ENCODE data around the gene ROR1. TPM values are rescaled to one million over a fixed set of nuclear protein-coding genes. Genes with fewer than 3 reads are reported as not detected.

Gene ROR1
- total and polyA plus RNA-seq, 2 donors (not counting 3 experiments of a cell fraction or from before 2014, with no cell fraction given) = 2.6 to 3.5 TPM

DNA sequence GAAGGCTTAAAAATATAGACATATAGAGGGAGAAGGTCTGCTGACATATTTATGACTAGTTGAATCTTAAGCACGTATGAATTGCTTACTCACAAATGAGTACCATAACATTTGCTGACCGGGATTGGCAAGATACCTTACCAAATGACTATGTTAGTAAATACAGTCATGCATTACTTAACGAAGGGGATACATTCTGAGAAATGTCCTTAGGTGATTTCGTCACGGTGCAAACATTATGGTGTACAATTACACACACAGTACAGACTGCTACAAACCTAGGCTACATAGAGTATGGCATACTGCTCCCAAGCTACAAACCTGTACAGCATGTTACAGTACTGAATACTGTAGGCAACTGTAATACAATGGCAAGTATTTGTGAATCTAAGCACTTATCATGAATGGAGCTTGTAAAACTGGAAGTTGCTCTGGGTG is 410.2 kb downstream of the ROR1 start:
- dilution Hi-C loops (cut with MboI; ENCODE audit: extremely low pct_ligation_motif_present, low sequenced_read_pairs) (no loop called here), intact Hi-C loops (cut with micrococcal nuclease) (no loop called here)
- no peaks in the 10 kb centered on the region for H4K20me1 ChIP-seq (replicated peaks; ENCODE audit: control insufficient read depth, extremely low read depth, insufficient read depth, low read length)
- H3K9me3 ChIP-seq (replicated peaks; ENCODE audit: control insufficient read depth, insufficient read depth, low read length) = no peaks in the 10 kb centered on the region
- H3K4me2 ChIP-seq (ENCODE audit: insufficient read depth, low read length) = no peak overlapping the region
- DNase-seq (ENCODE audit: low read depth, low spot score) (no peak), FAIRE-seq (no peak)
- ChIA-PET CTCF (interaction anchor here (0.7 to 1.5 kb wide), 3 partner anchors 46 to 539 kb away, joined by 3 to 4 read pairs (median 4); no protein-coding TSS in a partner anchor), POLR2A (no interaction called here)
- H3K9me1 ChIP-seq (replicated peaks; ENCODE audit: control insufficient read depth, extremely low read depth, insufficient read depth, low read length) = no peaks in the 10 kb centered on the region
- H2AFZ ChIP-seq (ENCODE audit: low read depth, low read length) = no peak overlapping the region
- no peak overlapping the region for H3K9ac ChIP-seq (replicated peaks; ENCODE audit: extremely low read depth, insufficient read depth, low read length)
- no peaks in the 10 kb centered on the region for H3K36me3 ChIP-seq (ENCODE audit: control insufficient read depth in 2 of 2, extremely low read depth in 1 of 2, insufficient read depth in 2 of 2, low read length in 2 of 2)
- TF ChIP-seq, protein P1, sequence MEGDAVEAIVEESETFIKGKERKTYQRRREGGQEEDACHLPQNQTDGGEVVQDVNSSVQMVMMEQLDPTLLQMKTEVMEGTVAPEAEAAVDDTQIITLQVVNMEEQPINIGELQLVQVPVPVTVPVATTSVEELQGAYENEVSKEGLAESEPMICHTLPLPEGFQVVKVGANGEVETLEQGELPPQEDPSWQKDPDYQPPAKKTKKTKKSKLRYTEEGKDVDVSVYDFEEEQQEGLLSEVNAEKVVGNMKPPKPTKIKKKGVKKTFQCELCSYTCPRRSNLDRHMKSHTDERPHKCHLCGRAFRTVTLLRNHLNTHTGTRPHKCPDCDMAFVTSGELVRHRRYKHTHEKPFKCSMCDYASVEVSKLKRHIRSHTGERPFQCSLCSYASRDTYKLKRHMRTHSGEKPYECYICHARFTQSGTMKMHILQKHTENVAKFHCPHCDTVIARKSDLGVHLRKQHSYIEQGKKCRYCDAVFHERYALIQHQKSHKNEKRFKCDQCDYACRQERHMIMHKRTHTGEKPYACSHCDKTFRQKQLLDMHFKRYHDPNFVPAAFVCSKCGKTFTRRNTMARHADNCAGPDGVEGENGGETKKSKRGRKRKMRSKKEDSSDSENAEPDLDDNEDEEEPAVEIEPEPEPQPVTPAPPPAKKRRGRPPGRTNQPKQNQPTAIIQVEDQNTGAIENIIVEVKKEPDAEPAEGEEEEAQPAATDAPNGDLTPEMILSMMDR (IDR thresholded peaks at IDR 0.05; ENCODE audit: extremely low read depth in 1 of 2, insufficient read depth in 1 of 2, low read depth in 1 of 2, low read length in 2 of 2) = no peak
- no peaks in the 10 kb centered on the region for H3K4me1 ChIP-seq (ENCODE audit: control insufficient read depth, extremely low read depth, insufficient read depth, low read length)
- no peaks in the 10 kb centered on the region for H3K27me3 ChIP-seq (ENCODE audit: control insufficient read depth in 2 of 2, insufficient read depth in 2 of 2, low read length in 2 of 2)
- no peak overlapping the region for H3K4me3 ChIP-seq (replicated peaks in 1 of 3; ENCODE audit: insufficient read depth in 1 of 3, low read depth in 1 of 3, low read length in 3 of 3)
- H3K27ac ChIP-seq (ENCODE audit: insufficient read depth, low read depth, low read length) = no peak overlapping the region
- no TSS peak for BruUV-seq (replicated peaks)
- H3K79me2 ChIP-seq (ENCODE audit: control insufficient read depth, insufficient read depth, low read length) = no peaks in the 10 kb centered on the region

DNA sequence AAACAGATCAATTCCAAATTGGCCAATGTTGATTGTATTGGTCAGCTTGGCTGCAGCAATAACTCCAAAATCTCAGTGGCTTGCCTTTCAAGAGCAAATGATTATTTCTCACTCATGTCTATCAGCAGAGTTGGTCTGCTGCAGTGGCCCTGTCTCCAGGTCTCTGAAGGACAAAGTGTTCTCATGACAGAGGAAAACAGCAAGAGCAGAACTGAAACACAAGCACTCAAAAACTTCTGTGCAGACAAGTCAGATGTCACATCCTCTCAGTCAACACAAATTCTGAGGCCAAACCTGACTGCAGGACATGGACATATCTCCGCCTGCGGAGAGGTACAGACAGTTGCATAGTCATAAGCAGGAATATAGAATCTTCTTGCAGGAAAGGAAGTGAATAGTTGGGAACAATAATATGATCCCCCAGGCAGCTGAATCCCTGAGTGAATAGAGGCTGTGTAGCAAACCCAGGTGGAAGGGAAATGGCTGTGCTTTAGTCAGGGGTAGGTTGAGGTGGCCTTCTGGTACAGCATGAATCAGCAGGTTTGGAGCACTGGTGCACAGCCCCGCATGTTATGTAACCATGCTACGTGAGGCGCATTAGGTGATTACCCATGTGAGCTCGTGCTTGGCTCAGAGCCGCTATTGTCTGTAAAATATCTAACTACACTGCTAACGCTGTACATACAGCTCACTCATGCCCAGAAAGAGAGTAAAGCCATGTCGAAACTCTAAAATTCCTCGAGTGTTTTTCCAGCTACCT is 412.5 kb downstream of the ROR1 start:
- no peak overlapping the region for H3K9ac ChIP-seq (replicated peaks; ENCODE audit: extremely low read depth, insufficient read depth, low read length)
- intact Hi-C loops (cut with micrococcal nuclease) = no loop called here
- H3K79me2 ChIP-seq (ENCODE audit: control insufficient read depth, insufficient read depth, low read length) = no peaks in the 10 kb centered on the region
- dilution Hi-C loops (cut with MboI; ENCODE audit: extremely low pct_ligation_motif_present, low sequenced_read_pairs) = no loop called here
- no peak overlapping the region for H3K4me3 ChIP-seq (replicated peaks in 1 of 3; ENCODE audit: insufficient read depth in 1 of 3, low read depth in 1 of 3, low read length in 3 of 3)
- BruUV-seq (replicated peaks) = no TSS peak
- no peaks in the 10 kb centered on the region for H3K4me1 ChIP-seq (ENCODE audit: control insufficient read depth, extremely low read depth, insufficient read depth, low read length)
- no peak overlapping the region for H3K4me2 ChIP-seq (ENCODE audit: insufficient read depth, low read length)
- ChIA-PET POLR2A (no interaction called here), CTCF (interaction anchor here (0.7 kb wide), 1 partner anchor 36 kb away, joined by 3 read pairs; no protein-coding TSS in a partner anchor)
- H3K27ac ChIP-seq (ENCODE audit: insufficient read depth, low read depth, low read length) = no peak overlapping the region
- no peaks in the 10 kb centered on the region for H3K27me3 ChIP-seq (ENCODE audit: control insufficient read depth in 2 of 2, insufficient read depth in 2 of 2, low read length in 2 of 2)
- TF ChIP-seq JUN (IDR thresholded peaks at IDR 0.05; ENCODE audit: borderline replicate concordance, insufficient read depth, insufficient read length, low read depth) = no peak
- TF ChIP-seq, protein P1 (IDR thresholded peaks at IDR 0.05; ENCODE audit: extremely low read depth in 1 of 2, insufficient read depth in 1 of 2, low read depth in 1 of 2, low read length in 2 of 2) = no peak
- no peak for TF ChIP-seq POLR2A (IDR thresholded peaks at IDR 0.05; ENCODE audit: low read depth, low read length)
- no peak for TF ChIP-seq GATA2 (IDR thresholded peaks at IDR 0.05; ENCODE audit: insufficient read depth, insufficient read length, low read depth, low read length)
- no peak for TF ChIP-seq EZH2 (IDR thresholded peaks at IDR 0.05; ENCODE audit: borderline replicate concordance, low read depth, low read length, severe bottlenecking)
- TF ChIP-seq FOS (IDR thresholded peaks at IDR 0.05; ENCODE audit: borderline replicate concordance, insufficient read depth, low read length) = no peak
- TF ChIP-seq, protein P2, sequence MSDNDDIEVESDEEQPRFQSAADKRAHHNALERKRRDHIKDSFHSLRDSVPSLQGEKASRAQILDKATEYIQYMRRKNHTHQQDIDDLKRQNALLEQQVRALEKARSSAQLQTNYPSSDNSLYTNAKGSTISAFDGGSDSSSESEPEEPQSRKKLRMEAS (IDR thresholded peaks at IDR 0.05; ENCODE audit: insufficient read depth, insufficient read length) = no peak
- no peak for TF ChIP-seq POLR2AphosphoS5 (IDR thresholded peaks at IDR 0.05; ENCODE audit: insufficient read depth, low read depth, low read length)
- no peak for TF ChIP-seq MYC (IDR thresholded peaks at IDR 0.05; ENCODE audit: low read depth, low read length)
- no peak overlapping the region for H2AFZ ChIP-seq (ENCODE audit: low read depth, low read length)
- no peaks in the 10 kb centered on the region for H3K36me3 ChIP-seq (ENCODE audit: control insufficient read depth in 2 of 2, extremely low read depth in 1 of 2, insufficient read depth in 2 of 2, low read length in 2 of 2)
- no peaks in the 10 kb centered on the region for H3K9me1 ChIP-seq (replicated peaks; ENCODE audit: control insufficient read depth, extremely low read depth, insufficient read depth, low read length)
- DNase-seq (ENCODE audit: low read depth, low spot score) (no peak), FAIRE-seq (no peak)
- H4K20me1 ChIP-seq (replicated peaks; ENCODE audit: control insufficient read depth, extremely low read depth, insufficient read depth, low read length) = no peaks in the 10 kb centered on the region
- no peaks in the 10 kb centered on the region for H3K9me3 ChIP-seq (replicated peaks; ENCODE audit: control insufficient read depth, insufficient read depth, low read length)

Data from endothelial cell of umbilical vein (primary cell).